T-helper 2 cell treated with Interferon-gamma antibody and Interleukin-4, amounts not matched to agents 100 ng/mL and 5 ng/mL, for 36 hours (primary cell): Measurements from ENCODE around the gene EPHA1. TPM values are rescaled to one million over a fixed set of nuclear protein-coding genes. Genes with fewer than 3 reads are reported as not detected.

Experiments
- intact Hi-C: fragments of 100-400 bp; cut with micrococcal nuclease; formaldehyde crosslinking; loops from one replicate; pipeline ENCODE4 v1.15.1; 2023
- total RNA-seq: library from RNA; stranded (reverse); gene quantifications from 2 replicates; pipeline ENCODE4 v1.2.3, GENCODE V29; 2022

EPHA1 gene
- total RNA-seq, 1 donor from 2014 or later: 0.73 TPM

- intact Hi-C loops: loop anchor here (1.0 to 10.0 kb wide), 7 partner anchors 17 to 1455 kb away; partner anchors contain the start of genes EPHA1, FAM131B and TPK1
These were observed 28.9 kb downstream of the EPHA1 start for GRCh38 chr7:143379611-143380259.

- intact Hi-C loops: no loop called here
These were observed 32.3 kb downstream of the EPHA1 start for GRCh38 chr7:143376396-143376795.

- intact Hi-C loops: no loop called here
These were observed 33.2 kb downstream of the EPHA1 start for GRCh38 chr7:143375298-143376034.

GRCh38 chr7:143374561-143374960 is 34.1 kb downstream of the EPHA1 start:
- intact Hi-C loops: no loop called here

- intact Hi-C loops: no loop called here
These were observed 35.3 kb downstream of the EPHA1 start for GRCh38 chr7:143373255-143373794.

- intact Hi-C loops: no loop called here
These were observed 36.6 kb downstream of the EPHA1 start for GRCh38 chr7:143372070-143372469.

- intact Hi-C loops: loop anchor here (10.0 kb wide), 1 partner anchor 45 kb away; no protein-coding TSS in a partner anchor
These were observed 38.7 kb downstream of the EPHA1 start for GRCh38 chr7:143369678-143370651.

- intact Hi-C loops: loop anchor here (10.0 kb wide), 1 partner anchor 46 kb away; no protein-coding TSS in a partner anchor
These were observed 40.3 kb downstream of the EPHA1 start for GRCh38 chr7:143368387-143368786.

GRCh38 chr7:143367972-143368371 is 40.7 kb downstream of the EPHA1 start:
- intact Hi-C loops: loop anchor here (10.0 kb wide), 1 partner anchor 47 kb away; no protein-coding TSS in a partner anchor

GRCh38 chr7:143363016-143363937 is 45.4 kb downstream of the EPHA1 start:
- intact Hi-C loops: loop anchor here (5.0 to 10.0 kb wide), 2 partner anchors 52 to 121 kb away; no protein-coding TSS in a partner anchor

- intact Hi-C loops: loop anchor here (1.0 to 10.0 kb wide), 3 partner anchors 17 to 120 kb away; no protein-coding TSS in a partner anchor
These were observed 46.3 kb downstream of the EPHA1 start, which contains the start of gene FAM131B for GRCh38 chr7:143362131-143363015. Gene FAM131B (minus strand): TSS chr7:143362713. CDS start chr7:143362603, 110 bp downstream.

- intact Hi-C loops: loop anchor here (1.0 to 10.0 kb wide), 3 partner anchors 18 to 119 kb away; no protein-coding TSS in a partner anchor
These were observed 47.0 kb downstream of the EPHA1 start for GRCh38 chr7:143361552-143362130.

GRCh38 chr7:143360788-143361551 is 47.7 kb downstream of the EPHA1 start:
- intact Hi-C loops: loop anchor here (5.0 to 10.0 kb wide), 2 partner anchors 54 to 119 kb away; no protein-coding TSS in a partner anchor

GRCh38 chr7:143359771-143360353 is 48.8 kb downstream of the EPHA1 start:
- intact Hi-C loops: loop anchor here (5.0 to 10.0 kb wide), 2 partner anchors 55 to 118 kb away; no protein-coding TSS in a partner anchor

- intact Hi-C loops: no loop called here
These were observed 50.0 kb downstream of the EPHA1 start for GRCh38 chr7:143358626-143359025.

- intact Hi-C loops: no loop called here
These were observed 52.1 kb downstream of the EPHA1 start for GRCh38 chr7:143356414-143357050.
